GM23338 (cell line): ENCODE results near the gene EYA2.

Experiments used
- CREB1 ChIP-seq: fragments of 250-450 bp; sonication (Bioruptor Pico); IDR thresholded peaks from 2 replicates; pipeline ENCODE4 v1.5.0; 2020; ENCODE audit warnings: low read depth, mild to moderate bottlenecking, moderate library complexity
- CTCF ChIP-seq, 2 experiments: fragments of 200-600 bp in 1 of 2; sonication (generic) in 1 of 2; conservative IDR thresholded peaks; 2 replicates each; pipeline versions ENCODE4 v1.5.1 to v1.6.1; 2016 to 2017; ENCODE audit warnings: antibody characterized with exemption in 2 of 2, low read depth in 2 of 2, mild to moderate bottlenecking in 2 of 2, moderate library complexity in 1 of 2
- EZH2 ChIP-seq: fragments of 200-600 bp; sonication (generic); IDR thresholded peaks from one replicate; pipeline ENCODE4 v1.8.0; 2017; ENCODE audit warnings: antibody characterized with exemption, mild to moderate bottlenecking, low read depth; ENCODE audit not compliant: unreplicated experiment
- EZH2phosphoT487 ChIP-seq: fragments of 200-600 bp; sonication (generic); IDR thresholded peaks from one replicate; pipeline ENCODE4 v1.8.1; 2018; ENCODE audit warnings: antibody characterized with exemption; ENCODE audit not compliant: unreplicated experiment
- POLR2AphosphoS5 ChIP-seq: IDR thresholded peaks from 2 replicates; pipeline ENCODE4 v1.6.1; 2016; ENCODE audit warnings: antibody characterized with exemption, low read depth
- REST ChIP-seq: IDR thresholded peaks from one replicate; pipeline ENCODE4 v1.6.1; 2018; ENCODE audit warnings: antibody characterized with exemption; ENCODE audit not compliant: unreplicated experiment
- ZNF114 ChIP-seq: fragments of 250-450 bp; sonication (Bioruptor Pico); IDR thresholded peaks from 2 replicates; pipeline ENCODE4 v1.5.0; 2020; ENCODE audit warnings: mild to moderate bottlenecking, moderate library complexity

GRCh38 chr20:46920114-46920513 lies 25.5 kb downstream of the EYA2 start:
- TF ChIP-seq ZNF114 (CRISPR knock-in tag) (no peak), CTCF (conservative IDR thresholded peaks at IDR 0.05; ENCODE audit: low read depth in 2 of 2) (no peak), EZH2 (no peak), POLR2AphosphoS5 (no peak), CREB1 (CRISPR knock-in tag) (no peak), REST (no peak), EZH2phosphoT487 (no peak)
